GM18861 (cell line): ENCODE measurements around the gene CTRB1.
"Not testable (repeated sequence)": the region's sequence is repeated elsewhere in the genome, so short reads cannot be mapped to it uniquely, and the experiment has no call there.

Experiments
- ATAC-seq: cut with Tn5 transposase; IDR thresholded peaks from one replicate; pipeline ENCODE4 v1.9.1; 2021; ENCODE audit not compliant: unreplicated experiment

The CTRB1 gene

DNA sequence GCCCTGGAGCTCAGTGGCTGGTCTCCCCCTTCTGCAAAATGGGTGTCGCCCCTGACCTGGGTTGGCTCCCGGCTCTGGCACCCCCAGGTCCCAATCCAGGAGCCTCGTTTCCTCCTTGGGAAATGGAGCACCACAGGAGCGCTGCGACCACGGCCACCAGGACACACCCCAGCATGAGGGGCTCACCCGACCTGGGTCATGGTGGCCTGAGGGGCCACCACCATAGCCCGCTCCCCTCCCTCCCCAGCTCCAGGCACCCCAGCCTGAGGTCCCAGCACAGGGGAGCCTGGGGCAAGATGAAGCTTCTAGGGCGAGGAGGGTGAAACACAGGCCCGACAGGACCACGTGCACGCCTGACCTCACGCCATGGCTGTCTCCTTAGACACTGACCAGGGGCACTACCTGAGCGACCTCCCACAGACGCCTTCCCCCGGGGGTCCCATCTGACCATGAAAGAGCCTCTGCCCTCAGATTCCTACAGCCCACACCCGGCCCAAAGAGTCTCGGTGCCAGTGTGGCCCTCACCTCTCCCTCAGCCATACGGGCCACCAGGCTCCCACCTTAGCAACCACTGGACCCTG, 20.8 kb downstream of the CTRB1 start:
- no peak for ATAC-seq

DNA sequence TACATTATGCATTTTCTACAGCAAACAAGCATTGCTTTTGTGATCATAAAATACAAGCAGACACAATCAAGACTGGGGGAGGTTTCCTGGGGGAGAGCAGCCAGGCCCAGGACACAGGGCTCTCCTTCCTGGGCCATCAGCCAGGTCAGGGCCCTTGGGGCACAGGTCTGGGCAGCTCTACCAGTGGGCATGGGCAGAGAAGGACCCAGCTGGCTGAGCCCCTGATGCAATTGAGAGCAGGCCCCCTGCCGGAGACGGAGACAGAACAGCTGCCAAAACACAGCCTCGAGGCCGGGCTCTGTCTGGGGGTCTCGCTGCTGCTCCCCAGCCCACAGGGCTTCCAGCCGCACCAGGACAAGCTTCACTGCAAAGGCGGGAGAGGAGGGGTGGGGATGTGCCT, 21.8 kb downstream of the CTRB1 start:
- not testable (repeated sequence) for ATAC-seq

DNA sequence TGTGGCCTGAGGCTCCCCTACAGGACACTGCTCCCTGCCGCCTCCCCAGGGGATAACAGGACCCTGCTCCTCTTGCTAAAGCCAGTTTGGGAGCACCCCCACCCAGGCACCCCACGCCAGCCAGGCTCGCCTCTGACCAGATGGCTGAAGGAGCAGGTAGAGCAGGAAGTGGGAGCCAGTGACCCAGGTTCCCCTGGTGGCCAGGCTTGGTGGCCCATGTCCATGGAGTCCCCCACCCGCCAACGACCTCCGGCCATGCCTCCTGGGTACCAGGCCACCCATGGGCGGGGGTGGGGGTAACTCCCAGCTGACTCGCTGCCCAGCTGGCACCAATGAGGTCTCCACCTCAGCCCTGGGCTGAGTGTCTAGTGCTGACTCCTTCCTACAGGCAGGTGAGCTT, 22.6 kb downstream of the CTRB1 start:
- no peak for ATAC-seq

DNA sequence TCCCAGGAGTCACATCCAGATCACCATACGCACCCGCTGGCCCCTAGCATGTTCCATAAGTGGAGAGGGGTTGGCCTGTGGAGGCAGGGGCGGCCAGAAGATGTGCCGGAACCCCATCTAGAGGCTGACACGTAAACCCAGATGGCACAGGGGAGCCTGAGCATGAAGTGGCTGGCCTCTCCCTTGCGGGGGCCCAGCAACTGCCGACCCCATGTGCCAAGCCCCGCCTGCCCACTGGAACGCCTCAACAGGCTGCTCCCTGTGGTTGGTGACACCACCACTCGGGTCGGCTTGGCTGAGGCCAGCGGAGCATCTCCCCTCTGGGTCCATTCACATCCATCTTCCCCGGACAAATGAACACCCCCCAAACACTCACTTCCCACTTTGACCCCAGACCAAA, 23.2 kb downstream of the CTRB1 start:
- no peak for ATAC-seq

DNA sequence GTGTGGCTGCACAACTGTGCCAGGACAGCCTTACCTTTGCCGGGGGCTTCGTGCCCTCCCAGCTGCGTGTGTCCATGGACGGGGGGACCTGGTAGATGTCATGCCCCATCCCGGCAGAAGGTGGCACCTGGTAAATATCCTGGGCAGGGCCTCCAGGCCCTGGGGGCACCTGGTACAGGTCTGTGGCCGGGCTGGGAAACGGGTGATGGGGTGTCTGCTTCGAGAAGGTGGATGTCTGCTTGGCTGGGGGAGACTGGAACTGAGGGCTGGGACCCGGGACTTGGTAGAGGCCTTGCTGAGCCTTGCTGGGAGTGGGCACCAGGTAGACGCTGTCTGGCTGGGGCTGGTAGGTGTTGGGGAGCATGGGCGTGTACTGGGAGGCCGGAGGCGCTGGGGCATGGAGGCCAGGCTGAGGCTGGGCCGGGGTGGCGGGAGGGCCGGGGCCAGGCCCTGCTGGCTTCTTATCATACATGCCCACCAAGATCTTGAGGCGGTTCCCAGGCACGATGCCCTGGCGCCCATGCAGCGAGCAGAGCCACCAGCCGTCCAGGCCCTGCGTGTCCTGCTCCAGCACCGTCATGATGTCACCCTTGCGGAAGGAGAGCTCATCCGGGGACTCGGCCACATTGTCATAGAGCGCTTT, 23.8 kb downstream of the CTRB1 start:
- ATAC-seq: not testable (repeated sequence)

DNA sequence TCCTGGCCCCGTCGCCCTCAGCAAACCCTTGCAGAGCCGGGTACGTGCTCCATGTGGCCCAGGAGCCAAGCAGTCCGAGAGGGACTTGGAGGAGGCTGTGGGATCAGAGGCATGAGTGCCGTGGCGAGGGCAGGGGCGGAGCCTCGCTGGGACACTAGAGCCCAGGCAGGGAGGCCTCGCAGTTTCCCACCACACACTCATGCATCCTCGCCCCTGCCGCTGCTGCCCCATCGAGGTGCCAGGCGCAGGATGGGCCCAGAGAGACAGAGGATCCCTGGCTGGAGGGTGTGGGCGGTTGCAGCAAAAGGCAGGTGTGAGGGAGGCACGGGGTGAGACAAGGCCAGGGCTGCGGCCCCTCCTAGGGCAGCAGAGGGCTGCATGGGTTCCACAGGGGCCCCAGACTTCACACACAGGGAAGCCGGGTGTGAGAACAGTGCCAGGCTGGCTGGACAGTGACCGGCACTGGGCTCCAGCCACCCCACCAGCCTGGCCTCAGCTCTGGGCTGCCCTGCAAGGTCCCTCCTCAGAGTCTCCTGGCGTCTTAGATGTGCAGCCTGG, 25.0 kb downstream of the CTRB1 start:
- no peak for ATAC-seq

DNA sequence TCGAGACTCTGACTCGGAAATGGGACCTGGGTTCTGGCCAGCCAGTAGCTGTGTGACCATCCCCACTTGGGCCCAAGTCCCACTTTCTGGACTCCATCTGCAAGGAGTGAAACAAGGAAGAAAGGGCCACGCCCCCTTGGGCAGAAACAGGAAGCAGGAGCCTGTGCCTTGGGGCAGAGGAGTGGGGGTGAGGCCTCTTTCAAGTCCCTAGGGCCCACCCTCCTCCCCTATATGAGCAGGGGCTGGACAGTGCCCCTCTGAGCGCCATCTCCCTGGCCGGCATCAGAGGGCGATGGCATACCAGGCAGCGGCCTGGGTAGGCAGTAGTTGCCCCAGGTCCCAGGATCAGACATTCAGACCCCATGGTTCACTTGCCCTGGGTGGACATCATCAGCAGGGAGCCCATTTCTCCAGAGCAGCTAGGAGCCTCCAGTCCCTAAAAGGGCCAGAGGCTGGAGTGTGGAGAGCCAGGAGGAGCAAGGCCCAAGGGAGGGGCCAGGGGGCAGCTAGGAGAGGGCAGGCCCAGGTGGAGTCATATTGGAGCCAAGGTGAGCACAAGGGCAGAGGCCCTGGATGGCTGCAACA, 25.5 kb downstream of the CTRB1 start:
- no peak for ATAC-seq

DNA sequence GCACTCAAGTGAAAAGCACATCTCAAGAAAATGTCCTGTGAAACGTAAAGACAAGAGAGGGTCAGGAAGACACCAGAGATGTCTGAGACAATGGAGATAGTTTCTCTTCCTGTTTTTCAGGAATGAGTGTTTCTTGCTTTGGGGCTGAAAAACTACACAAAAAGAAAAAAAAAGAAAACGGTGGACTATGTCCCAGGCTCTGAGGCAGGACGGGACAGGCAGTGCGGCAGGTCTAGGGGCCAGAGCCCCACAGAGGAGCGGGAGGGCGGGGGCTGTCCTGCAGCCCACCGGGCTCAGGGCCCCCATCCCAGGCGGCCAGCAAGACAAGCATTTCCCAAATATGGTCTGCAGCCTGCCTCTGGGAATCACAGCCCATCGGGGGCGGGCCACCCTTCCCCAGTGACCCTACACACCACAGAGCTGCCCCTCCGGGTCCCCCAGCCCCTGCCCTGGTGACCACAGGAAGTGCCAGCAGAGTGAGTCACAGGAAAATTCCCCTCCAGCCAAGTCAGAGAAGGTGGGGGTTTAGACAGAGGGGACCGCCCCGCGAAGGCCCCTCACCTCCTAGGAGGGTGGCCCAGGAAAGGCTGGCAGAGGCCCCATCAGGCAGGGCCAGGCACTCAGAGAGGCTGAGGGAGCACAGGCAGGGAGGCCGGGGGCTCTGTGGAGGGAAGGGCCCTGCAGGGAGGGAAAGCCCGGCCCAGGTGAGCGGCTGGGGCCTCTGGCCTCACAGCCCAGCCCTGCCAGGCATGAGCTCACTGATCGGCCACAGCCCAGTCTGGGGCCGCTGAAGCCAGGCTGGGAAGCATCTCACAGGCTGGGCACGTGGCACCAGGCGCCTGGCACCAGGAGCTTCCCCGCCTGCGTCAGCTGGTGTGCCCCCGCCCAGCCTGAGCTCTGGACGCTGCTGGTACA, 26.3 kb downstream of the CTRB1 start:
- no peak for ATAC-seq

DNA sequence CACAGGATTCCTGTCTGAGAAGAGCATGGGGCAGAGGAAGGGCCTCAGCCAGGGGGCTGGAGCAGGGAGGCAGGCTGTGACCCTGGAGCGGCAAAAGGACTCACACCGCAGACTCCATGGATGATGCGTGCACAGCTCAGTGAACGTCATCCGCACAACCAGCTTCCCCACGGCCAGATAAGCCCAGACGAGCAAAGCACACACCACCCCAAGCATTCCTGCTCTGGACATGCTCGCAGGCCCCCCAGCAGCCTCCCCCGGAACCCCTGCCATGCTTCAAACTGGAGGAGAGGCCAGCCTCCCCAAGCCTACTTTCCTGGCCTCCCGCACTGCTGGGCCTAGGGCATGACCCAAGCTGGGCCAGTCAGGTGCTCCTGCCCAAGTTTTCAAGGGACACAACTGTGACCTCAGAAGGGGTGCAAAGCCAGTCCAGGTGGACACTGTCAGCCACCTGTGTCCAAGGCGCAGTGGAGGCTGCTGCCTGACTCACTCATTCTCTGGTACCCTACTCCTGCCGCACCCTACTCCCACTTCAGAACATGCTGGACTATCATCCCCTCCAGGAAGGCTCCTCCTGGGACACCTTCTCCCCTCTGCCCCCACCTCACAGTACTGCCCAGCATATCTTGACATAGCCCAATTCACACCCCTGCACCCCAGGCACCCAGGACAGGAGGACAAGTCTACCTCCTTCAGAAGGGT, 27.9 kb downstream of the CTRB1 start:
- no peak for ATAC-seq

DNA sequence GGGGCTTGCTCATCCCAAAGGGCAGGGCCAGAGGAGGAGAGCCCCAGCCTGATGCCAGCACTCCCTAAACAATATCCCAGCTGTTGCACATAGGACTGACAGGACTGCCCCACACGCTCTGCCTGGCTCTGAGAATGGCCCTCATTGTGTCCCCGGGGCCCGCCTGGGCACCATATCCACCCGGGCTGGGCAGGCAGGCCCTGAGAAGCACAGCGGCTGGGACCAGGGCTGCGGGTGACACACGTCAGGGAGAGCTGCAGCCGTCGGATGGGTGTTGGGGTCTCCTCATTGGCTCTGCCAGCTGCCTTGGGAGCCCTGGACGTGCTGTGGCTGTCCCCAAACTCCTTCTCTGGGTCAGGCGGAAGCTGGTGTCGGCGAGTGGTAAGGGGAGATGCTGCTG, 28.5 kb downstream of the CTRB1 start:
- ATAC-seq: no peak

DNA sequence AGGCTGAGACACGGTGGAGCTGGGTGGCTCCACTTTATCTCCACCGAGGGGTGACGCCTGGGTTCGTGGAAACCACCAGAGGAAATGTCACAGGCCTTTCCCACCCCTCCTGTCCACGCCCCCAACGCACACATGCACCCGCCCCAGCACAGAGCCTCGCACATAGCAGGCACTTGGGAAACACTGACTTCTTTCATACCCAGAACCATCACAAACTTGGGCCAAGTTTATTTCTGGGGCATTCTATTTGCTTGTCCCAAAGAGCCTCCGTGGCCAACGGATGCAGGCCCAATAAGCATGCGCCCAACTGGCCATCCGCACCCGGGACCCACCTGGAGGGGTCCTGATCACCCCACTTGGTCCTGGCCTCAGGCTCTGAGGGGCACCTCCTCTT, 29.4 kb downstream of the CTRB1 start:
- ATAC-seq: no peak

DNA sequence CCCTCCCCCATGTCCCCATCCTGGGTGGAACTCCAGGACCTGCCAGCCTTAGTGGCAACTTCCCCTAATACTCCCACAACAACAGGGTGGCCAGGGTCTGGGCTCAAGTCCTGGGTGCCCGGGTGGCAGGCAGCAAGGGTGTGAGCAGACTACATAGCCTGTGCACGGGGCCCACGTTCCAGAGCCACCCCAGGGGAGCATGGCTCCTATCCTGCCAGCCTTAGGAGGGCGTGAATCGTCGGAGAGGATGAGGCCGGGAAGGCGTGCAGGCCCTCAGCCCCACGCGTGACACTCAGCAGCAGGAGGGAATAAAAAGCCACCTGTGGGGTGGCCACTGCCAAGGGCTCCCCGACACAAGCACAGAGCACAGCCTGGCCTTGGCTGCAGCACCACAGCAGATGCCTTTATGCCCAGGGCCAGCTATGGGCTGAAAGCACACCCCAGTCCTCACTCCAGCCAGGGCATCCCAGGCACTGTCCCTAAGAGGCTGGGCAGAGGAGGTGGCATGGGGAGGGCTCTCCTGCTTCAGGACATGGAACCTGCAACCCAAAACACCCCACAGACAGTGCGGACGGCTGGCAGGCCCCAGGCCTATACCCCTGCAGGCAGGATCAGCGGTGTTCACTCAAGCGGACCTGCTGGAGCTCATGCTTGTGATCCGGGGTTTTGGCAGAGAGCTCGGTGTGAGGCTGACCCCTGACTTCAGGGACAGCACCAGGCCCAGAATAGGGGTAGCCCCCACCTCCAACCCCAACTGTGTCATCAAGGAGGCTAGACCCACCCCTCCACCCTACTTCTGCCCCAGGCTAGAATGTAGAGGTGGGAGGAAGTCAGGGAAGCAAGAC, 30.0 kb downstream of the CTRB1 start:
- ATAC-seq: no peak

DNA sequence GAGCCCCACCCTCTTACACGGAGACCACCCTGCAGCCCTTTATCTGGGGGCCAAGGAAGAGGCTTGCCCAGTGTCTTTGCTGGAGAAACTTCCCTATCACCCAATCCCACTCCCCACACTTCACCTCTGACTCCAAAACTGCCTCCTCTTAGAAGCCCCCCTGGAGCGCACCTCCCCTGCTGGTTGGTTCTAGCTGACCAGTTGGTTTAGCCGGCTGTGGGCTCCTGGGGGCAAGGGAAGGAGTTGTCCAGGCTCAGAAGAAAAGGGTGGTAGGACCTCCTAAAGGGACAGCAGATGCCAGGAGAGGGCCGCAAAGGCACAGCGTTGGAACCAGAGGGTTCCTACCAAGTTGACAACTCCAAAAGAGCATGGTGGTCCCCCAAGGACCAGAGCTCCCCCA, 30.7 kb downstream of the CTRB1 start:
- ATAC-seq: no peak

DNA sequence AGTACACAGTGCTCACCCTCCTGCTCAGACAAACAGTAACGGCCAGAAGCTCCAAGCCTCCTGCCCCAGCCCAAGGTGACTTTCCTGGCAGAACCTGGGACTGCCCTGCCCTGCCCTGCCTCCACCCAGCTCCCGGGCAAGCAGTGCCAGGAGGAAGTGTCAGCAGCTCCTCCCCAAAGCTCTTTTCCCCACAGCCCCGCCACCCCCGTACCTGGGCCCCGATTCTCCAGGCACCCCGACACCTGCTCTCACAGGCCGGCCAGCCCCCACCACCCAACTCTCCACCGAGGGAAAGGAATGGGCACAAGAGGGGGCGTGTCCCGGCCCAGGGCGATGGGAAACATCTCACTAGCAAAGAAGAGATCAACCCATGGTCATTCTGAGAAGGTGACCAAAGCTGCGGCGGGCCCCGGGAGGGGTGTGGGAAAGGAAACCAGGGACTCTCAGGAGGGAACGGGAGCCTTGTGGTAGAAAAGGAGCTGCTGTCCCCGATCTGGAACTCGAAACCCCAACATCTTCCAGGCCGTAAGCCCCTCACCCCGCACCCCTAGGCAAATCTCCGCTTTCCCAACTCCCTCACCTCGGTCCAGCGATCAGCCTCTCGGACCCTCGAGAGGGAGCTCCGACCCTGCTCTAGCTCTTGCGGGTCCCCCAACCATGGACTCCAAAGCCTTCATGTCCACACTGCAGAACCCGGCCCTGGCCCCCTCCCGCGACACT, 31.5 kb downstream of the CTRB1 start:
- ATAC-seq: peak; percentile 13

DNA sequence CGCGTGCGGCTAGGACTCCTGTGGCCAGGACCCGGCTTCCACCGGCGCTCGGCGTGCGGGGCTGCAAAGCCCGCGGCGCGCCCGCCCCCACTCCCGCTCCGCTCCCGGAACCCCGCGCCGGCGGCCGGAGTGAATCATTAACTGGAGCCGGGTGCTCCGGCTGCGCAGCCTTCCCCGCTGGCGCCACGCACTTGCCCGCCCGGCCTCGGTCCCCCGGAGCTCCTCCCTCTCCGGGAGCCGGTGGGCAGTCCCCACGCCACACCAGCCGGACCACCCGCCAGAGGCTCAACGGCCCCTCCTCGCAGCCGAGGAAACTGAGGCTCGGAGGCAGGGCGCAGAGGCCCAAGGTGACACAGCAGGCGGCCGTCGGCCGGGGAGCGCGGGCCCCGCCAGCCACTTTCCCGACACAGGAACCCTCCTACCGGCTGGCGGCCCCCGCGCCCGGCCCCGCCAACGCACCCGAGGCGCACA, 32.1 kb downstream of the CTRB1 start:
- peak; percentile 34 for ATAC-seq

DNA sequence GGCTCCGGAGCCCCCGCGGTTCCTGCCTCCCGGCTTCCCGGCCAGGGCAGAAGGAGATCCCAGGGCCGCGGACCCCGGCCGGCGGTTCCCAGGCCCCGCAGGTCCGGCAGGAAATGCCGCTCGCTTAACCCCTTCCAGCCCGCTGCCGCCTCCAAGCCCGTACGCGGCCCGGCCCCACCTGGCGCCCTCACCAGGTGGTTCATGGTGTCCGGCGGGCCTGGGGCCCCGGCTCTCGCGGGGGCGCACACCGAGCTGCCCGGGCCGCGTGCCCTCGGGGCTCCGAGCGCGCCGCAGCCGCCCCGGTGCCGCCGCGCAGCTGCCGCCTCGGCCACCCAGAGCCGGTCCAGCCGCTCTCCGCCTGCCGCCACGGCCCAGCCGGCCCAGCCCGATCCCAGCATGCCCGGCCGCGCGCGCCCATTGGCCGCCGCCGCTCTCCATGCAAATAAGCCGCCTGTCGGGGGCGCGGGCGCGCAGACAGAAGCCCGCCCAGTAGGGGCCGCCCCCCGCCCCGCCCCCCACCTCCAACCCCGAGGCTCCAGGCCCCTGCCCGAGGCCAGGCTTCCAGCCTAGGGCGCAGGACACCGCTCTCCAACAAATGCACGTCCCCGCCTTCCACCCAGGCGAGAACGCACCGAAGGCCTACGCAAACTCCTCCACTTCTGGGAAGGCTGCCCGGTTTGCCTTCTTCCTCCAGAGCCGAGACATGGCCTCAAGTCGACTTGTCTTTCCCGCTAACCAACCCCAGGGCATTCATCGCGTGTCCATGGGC, 32.7 kb downstream of the CTRB1 start, which contains the start of gene BCAR1:
Gene BCAR1 (minus strand): TSS at position 345 of the 769 bp plus-strand sequence. CDS start 142 bp downstream, at position 203.
- ATAC-seq: peak; percentile 74

DNA sequence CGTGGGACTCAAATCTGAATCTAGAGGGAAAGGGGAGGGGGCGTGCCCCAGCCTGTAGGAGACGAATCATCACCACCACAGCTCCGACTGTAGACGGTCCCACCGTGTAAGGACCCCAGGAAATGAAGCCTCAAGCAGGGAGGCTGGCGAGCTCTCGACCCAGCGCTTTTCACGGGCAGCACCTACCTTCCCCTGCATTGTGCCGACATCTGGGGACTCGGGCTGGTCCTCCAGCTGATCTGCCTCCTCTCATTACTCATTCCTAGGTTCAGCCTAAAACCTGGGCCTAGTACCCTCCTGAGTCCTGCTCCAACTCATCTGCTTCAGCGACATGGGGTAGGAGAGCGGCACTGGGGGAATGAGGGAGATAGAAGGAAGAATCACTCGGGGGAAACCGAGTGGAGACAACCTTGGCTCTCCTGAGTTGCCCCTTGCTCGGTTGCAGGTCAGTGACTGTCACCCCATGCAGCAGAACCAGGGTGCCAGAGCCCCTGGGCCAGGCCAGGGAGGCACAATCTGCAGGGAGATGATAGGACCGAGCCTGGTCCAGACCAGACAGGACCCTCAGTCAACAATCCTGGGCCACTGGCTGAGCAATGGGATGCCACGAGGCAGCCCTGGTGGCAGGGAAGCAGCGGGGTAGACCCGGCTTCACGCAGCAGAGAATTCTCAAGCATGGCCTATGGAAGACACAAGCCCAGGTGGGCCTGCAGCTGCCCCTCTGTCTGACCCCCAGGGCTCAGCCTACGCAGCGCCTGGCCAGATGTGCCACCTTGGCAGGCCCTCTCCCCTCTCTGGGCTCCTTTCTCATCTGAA, 33.5 kb downstream of the CTRB1 start:
- ATAC-seq: no peak
